T-cell (primary cell): ENCODE measurements around the gene DAGLB. TPM values are rescaled to one million over a fixed set of nuclear protein-coding genes. Genes with fewer than 3 reads are reported as not detected.
A peak's percentile ranks its signal among the peaks of the same experiment; 100 is the strongest.
"Not testable (repeated sequence)": the region's sequence is repeated elsewhere in the genome, so short reads cannot be mapped to it uniquely, and the experiment has no call there.

ENCODE experiments used
- ATAC-seq, 4 experiments: fragments of 200-7000 bp in 3 of 4; fragments of 150-1000 bp in 1 of 4; cut with Tn5 transposase; replicated peaks in 1 of 4; 1 replicate in 3 of 4; 2 replicates in 1 of 4; pipeline ENCODE4 v1.10.0; 2021; ENCODE audit warnings: moderate library complexity in 3 of 4, mild to moderate bottlenecking in 2 of 4, moderate number of reproducible peaks in 1 of 4
- CTCF ChIA-PET, 2 donors: fragments of 300-600 bp; sonication (Branson Sonifier 250); formaldehyde crosslinking; loops; one replicate each; lab custom pipeline; 2022; ENCODE audit warnings: antibody characterized with exemption in 2 of 2; lab: Charles Lee
- POLR2A ChIA-PET, 2 donors: fragments of 300-600 bp; sonication (Branson Sonifier 250); formaldehyde crosslinking; loops; one replicate each; lab custom pipeline; 2022; ENCODE audit warnings: antibody characterized with exemption in 2 of 2; lab: Charles Lee
- DNase-seq, 35 experiments: peaks; one replicate each; pipeline versions ENCODE4 v3.0.0 to v3.0.0-alpha.2; 2013 to 2023
- H3K27ac ChIP-seq: one replicate; pipeline ENCODE4 v1.5.1; 2013; ENCODE audit warnings: low read length
- H3K27me3 ChIP-seq, 2 experiments: replicated peaks in 1 of 2; 1 replicate in 1 of 2; 2 replicates in 1 of 2; pipeline versions ENCODE4 v1.6.1 to v1.7.0; 2013; ENCODE audit warnings: low read length in 1 of 2, mixed read lengths in 1 of 2; ENCODE audit not compliant: control insufficient read depth in 2 of 2, insufficient read depth in 2 of 2; ENCODE audit errors: extremely low read depth in 1 of 2
- H3K36me3 ChIP-seq, 2 donors: 1 replicate in 1 of 2; 2 replicates in 1 of 2; pipeline versions ENCODE4 v1.6.1 to v1.7.0; 2013; ENCODE audit warnings: low read length in 1 of 2; ENCODE audit not compliant: control insufficient read depth in 2 of 2, insufficient read depth in 1 of 2; ENCODE audit errors: extremely low read depth in 1 of 2
- H3K4me1 ChIP-seq, 2 experiments: 1 replicate in 1 of 2; 2 replicates in 1 of 2; pipeline versions ENCODE4 v1.6.1 to v1.7.0; 2013; ENCODE audit warnings: low read length in 2 of 2, mixed read lengths in 1 of 2; ENCODE audit not compliant: insufficient read depth in 2 of 2, control insufficient read depth in 1 of 2; ENCODE audit errors: extremely low read depth in 1 of 2
- H3K4me3 ChIP-seq, 2 donors: 1 replicate in 1 of 2; 2 replicates in 1 of 2; pipeline versions ENCODE4 v1.5.1 to v1.7.0; 2013; ENCODE audit warnings: mild to moderate bottlenecking in 2 of 2, low read length in 1 of 2, moderate library complexity in 1 of 2; ENCODE audit not compliant: control insufficient read depth in 1 of 2; ENCODE audit errors: extremely low read depth in 1 of 2
- H3K9me3 ChIP-seq: 2 replicates; pipeline ENCODE4 v1.7.0; 2013
- H3K27ac Mint-ChIP-seq, 2 donors: one replicate each; pipeline ENCODE4 v1.8.0; 2020 to 2021; ENCODE audit warnings: mild to moderate bottlenecking in 2 of 2, mixed read lengths in 2 of 2
- H3K27me3 Mint-ChIP-seq, 2 donors: one replicate each; pipeline ENCODE4 v1.8.0; 2021 to 2022; ENCODE audit warnings: mixed read lengths in 2 of 2
- H3K36me3 Mint-ChIP-seq: one replicate; pipeline ENCODE4 v1.8.0; 2021; ENCODE audit warnings: mixed read lengths
- H3K4me1 Mint-ChIP-seq, 3 donors: one replicate each; pipeline ENCODE4 v1.8.0; 2020 to 2022; ENCODE audit warnings: mixed read lengths in 3 of 3, mild to moderate bottlenecking in 1 of 3
- H3K4me3 Mint-ChIP-seq, 3 donors: one replicate each; pipeline ENCODE4 v1.8.0; 2020 to 2022; ENCODE audit warnings: mild to moderate bottlenecking in 3 of 3, mixed read lengths in 3 of 3, moderate library complexity in 3 of 3
- H3K9me3 Mint-ChIP-seq, 3 donors: one replicate each; pipeline ENCODE4 v1.8.0; 2020 to 2022; ENCODE audit warnings: mixed read lengths in 3 of 3
- WGBS: methylation state at CpG from one replicate; pipeline ENCODE4 v1.1.5; 2013; ENCODE audit warnings: missing lambda C conversion rate; ENCODE audit not compliant: insufficient coverage; 5-methylcytosine and 5-hydroxymethylcytosine counted together
- total RNA-seq, 35 experiments: library from RNA in 6 of 35; stranded (reverse) in 6 of 35; fragments of 120-200 nt in 1 of 35; gene quantifications; one replicate each; pipeline versions ENCODE4 v1.2.1 to v1.2.4 and lab custom pipeline; 2013 to 2026

DAGLB gene
- total RNA-seq, 5 donors from 2014 or later (not counting 1 experiment from before 2014, with no cell fraction given), result 23.9 to 45.0 (median 38.9) TPM

- H3K36me3 Mint-ChIP-seq, result peaks cover 12% of the 10 kb centered on the region
- H3K4me3 Mint-ChIP-seq, CTCF ChIA-PET, H3K9me3 ChIP-seq, H3K27ac Mint-ChIP-seq, DNase-seq, POLR2A ChIA-PET, H3K4me1 Mint-ChIP-seq, H3K4me3 ChIP-seq, H3K27me3 ChIP-seq, H3K4me1 ChIP-seq, ATAC-seq, H3K27ac ChIP-seq, H3K9me3 Mint-ChIP-seq, H3K27me3 Mint-ChIP-seq: not testable (repeated sequence)
- H3K36me3 ChIP-seq, result peaks cover 0 to 23% of the 10 kb centered on the region in 2 donors
- WGBS, result no CpG with 5 or more reads among the region's 3 CpGs
These were observed 10.9 kb upstream of the DAGLB start for GRCh38 chr7:6458676-6459075.

GRCh38 chr7:6453734-6454133 lies 6.0 kb upstream of the DAGLB start:
- ChIA-PET POLR2A (no interaction called here), CTCF (interaction anchor here in 1 of 2 donors (0.6 kb wide), 1 partner anchor 119 kb away, joined by 3 read pairs; no protein-coding TSS in a partner anchor)
- Histone ChIP-seq H3K4me1 (peaks cover 0 to 6% of the 10 kb centered on the region in 2 experiments), H3K36me3 (no peaks in the 10 kb centered on the region), H3K4me3 (no peak overlapping the region), H3K9me3 (no peaks in the 10 kb centered on the region), H3K27ac (no peak overlapping the region), H3K27me3 (no peaks in the 10 kb centered on the region)
- Mint-ChIP-seq H3K9me3 (no peaks in the 10 kb centered on the region), H3K27ac (no peak overlapping the region), H3K4me3 (no peak overlapping the region), H3K4me1 (peaks cover 0 to 7% (median 0%) of the 10 kb centered on the region in 3 donors), H3K36me3 (no peaks in the 10 kb centered on the region), H3K27me3 (no peaks in the 10 kb centered on the region)
- DNase-seq (no peak), ATAC-seq (no peak)
- 100% methylated on average over 1 of the region's 4 CpGs for WGBS

GRCh38 chr7:6451224-6451705 lies 3.5 kb upstream of the DAGLB start:
- Histone ChIP-seq H3K4me1 (peaks cover 11 to 25% of the 10 kb centered on the region in 2 experiments), H3K4me3 (no peak overlapping the region), H3K27me3 (no peaks in the 10 kb centered on the region), H3K27ac (no peak overlapping the region), H3K36me3 (no peaks in the 10 kb centered on the region), H3K9me3 (no peaks in the 10 kb centered on the region)
- WGBS, result 83% methylated on average over 3 of the region's 6 CpGs
- no peak for DNase-seq
- no peaks in the 10 kb centered on the region for H3K27me3 Mint-ChIP-seq
- H3K4me1 Mint-ChIP-seq, result peaks cover 6 to 20% (median 7%) of the 10 kb centered on the region in 3 donors
- no peaks in the 10 kb centered on the region for H3K36me3 Mint-ChIP-seq
- ChIA-PET CTCF (no interaction called here), POLR2A (no interaction called here)
- H3K9me3 Mint-ChIP-seq, result no peaks in the 10 kb centered on the region
- no peak overlapping the region for H3K27ac Mint-ChIP-seq
- no peak for ATAC-seq
- H3K4me3 Mint-ChIP-seq, result no peak overlapping the region

GRCh38 chr7:6450591-6450990 lies 2.8 kb upstream of the DAGLB start:
- H3K27me3 Mint-ChIP-seq, POLR2A ChIA-PET, DNase-seq, ATAC-seq, CTCF ChIA-PET, H3K9me3 Mint-ChIP-seq, H3K27me3 ChIP-seq, H3K9me3 ChIP-seq, H3K4me3 ChIP-seq, H3K27ac ChIP-seq, H3K36me3 ChIP-seq, H3K36me3 Mint-ChIP-seq, H3K27ac Mint-ChIP-seq: not testable (repeated sequence)
- H3K4me1 ChIP-seq, result peaks cover 16 to 30% of the 10 kb centered on the region in 2 experiments
- Mint-ChIP-seq H3K4me3 (peak overlapping the region in 1 of 3 donors; percentile 3), H3K4me1 (peaks cover 12 to 24% (median 12%) of the 10 kb centered on the region in 3 donors)
- WGBS, result no CpG with 5 or more reads among the region's 10 CpGs

GRCh38 chr7:6449884-6450283 lies 2.1 kb upstream of the DAGLB start:
- H3K27ac Mint-ChIP-seq, H3K27me3 Mint-ChIP-seq, H3K27ac ChIP-seq, H3K27me3 ChIP-seq, DNase-seq, H3K9me3 Mint-ChIP-seq, H3K4me3 ChIP-seq, POLR2A ChIA-PET, CTCF ChIA-PET, H3K9me3 ChIP-seq, ATAC-seq: not testable (repeated sequence)
- Histone ChIP-seq H3K4me1 (peaks cover 22 to 30% of the 10 kb centered on the region in 2 experiments), H3K36me3 (peaks cover 7 to 11% of the 10 kb centered on the region in 2 donors)
- Mint-ChIP-seq H3K4me3 (peak overlapping the region in 1 of 3 donors; percentile 45), H3K4me1 (peaks cover 19 to 31% (median 19%) of the 10 kb centered on the region in 3 donors), H3K36me3 (peaks cover 11% of the 10 kb centered on the region)
- WGBS, result 91% methylated on average over 7 of the region's 11 CpGs

- Mint-ChIP-seq H3K4me1 (peaks cover 26 to 39% (median 27%) of the 10 kb centered on the region in 3 donors), H3K27ac (peak overlapping the region in 1 of 2 donors; percentile 16), H3K9me3 (no peaks in the 10 kb centered on the region), H3K27me3 (no peaks in the 10 kb centered on the region), H3K4me3 (peak overlapping the region; percentile 59 to 92 (median 60)), H3K36me3 (peaks cover 19% of the 10 kb centered on the region)
- Histone ChIP-seq H3K4me3 (no peak overlapping the region), H3K4me1 (peaks cover 23 to 33% of the 10 kb centered on the region in 2 experiments), H3K27me3 (no peaks in the 10 kb centered on the region), H3K36me3 (peaks cover 8 to 19% of the 10 kb centered on the region in 2 donors), H3K27ac (no peak overlapping the region), H3K9me3 (no peaks in the 10 kb centered on the region)
- ATAC-seq (no peak), DNase-seq (no peak)
- 92% methylated on average over 14 of the region's 16 CpGs for WGBS
- ChIA-PET POLR2A (interaction anchor here (0.6 kb wide), 2 partner anchors 13 to 51 kb away, joined by 3 to 5 read pairs; no protein-coding TSS in a partner anchor), CTCF (interaction anchor here in 1 of 2 donors (1.3 kb wide), 1 partner anchor 10 kb away, joined by 4 read pairs; no protein-coding TSS in a partner anchor)
These were observed 1.3 kb upstream of the DAGLB start for GRCh38 chr7:6448943-6449543.
